Loucy (cell line): ENCODE data around the gene PLCL1.

Experiments
- H2AFZ ChIP-seq: fragments of 200-600 bp; sonication (generic); 2 replicates; pipeline ENCODE4 v1.6.0; 2016; ENCODE audit warnings: antibody characterized with exemption, mild to moderate bottlenecking, low read length, moderate library complexity
- H3F3A ChIP-seq: fragments of 200-600 bp; 2 replicates; pipeline ENCODE4 v1.6.0; 2016; ENCODE audit warnings: antibody characterized with exemption, low read depth, mild to moderate bottlenecking
- H3K27me3 ChIP-seq: fragments of 200-600 bp; sonication (generic); 2 replicates; pipeline ENCODE4 v1.6.1; 2014; ENCODE audit warnings: low read length, mild to moderate bottlenecking; ENCODE audit not compliant: insufficient read depth, poor library complexity, severe bottlenecking
- H3K36me3 ChIP-seq: fragments of 200-600 bp; sonication (generic); 2 replicates; pipeline ENCODE4 v1.6.1; 2016; ENCODE audit warnings: low read length; ENCODE audit not compliant: insufficient read depth
- H3K4me1 ChIP-seq: fragments of 200-600 bp; sonication (generic); 2 replicates; pipeline ENCODE4 v1.5.1; 2014; ENCODE audit warnings: low read length, mild to moderate bottlenecking; ENCODE audit not compliant: insufficient read depth, poor library complexity, severe bottlenecking
- H3K4me2 ChIP-seq: fragments of 200-600 bp; sonication (generic); 2 replicates; pipeline ENCODE4 v1.6.0; 2014; ENCODE audit warnings: antibody characterized with exemption, low read length, low read depth, mild to moderate bottlenecking; ENCODE audit not compliant: poor library complexity, severe bottlenecking
- H3K4me3 ChIP-seq: fragments of 200-600 bp; sonication (generic); 2 replicates; pipeline ENCODE4 v1.5.1; 2014; ENCODE audit warnings: low read length, mild to moderate bottlenecking, mixed read lengths; ENCODE audit not compliant: poor library complexity, severe bottlenecking
- H3K79me2 ChIP-seq: fragments of 200-600 bp; sonication (generic); 2 replicates; pipeline ENCODE4 v1.6.1; 2014; ENCODE audit warnings: low read length; ENCODE audit not compliant: insufficient read depth
- H3K9ac ChIP-seq: fragments of 200-600 bp; sonication (generic); 2 replicates; pipeline ENCODE4 v1.6.0; 2014; ENCODE audit warnings: mild to moderate bottlenecking, low read depth, low read length, moderate library complexity; ENCODE audit not compliant: poor library complexity, severe bottlenecking
- H3K9me2 ChIP-seq: fragments of 200-600 bp; sonication (generic); replicated peaks from 2 replicates; pipeline ENCODE4 v1.6.1; 2016; ENCODE audit warnings: low read depth, low read length, mixed read lengths
- H3K9me3 ChIP-seq: fragments of 200-600 bp; sonication (generic); 2 replicates; pipeline ENCODE4 v1.6.1; 2014; ENCODE audit warnings: mild to moderate bottlenecking, antibody characterized with exemption, low read length, low read depth; ENCODE audit not compliant: insufficient read depth
- H4K20me1 ChIP-seq: fragments of 200-600 bp; sonication (generic); 2 replicates; pipeline ENCODE4 v1.6.0; 2014; ENCODE audit warnings: antibody characterized with exemption, low read length, mild to moderate bottlenecking; ENCODE audit not compliant: insufficient read depth, poor library complexity, severe bottlenecking
- EZH2phosphoT487 ChIP-seq: fragments of 200-600 bp; IDR thresholded peaks from 2 replicates; pipeline ENCODE4 v1.6.1; 2018; ENCODE audit warnings: antibody characterized with exemption, mild to moderate bottlenecking, moderate library complexity, borderline replicate concordance
- TF ChIP-seq, protein P1 (sequence below): fragments of 200-600 bp; sonication (generic); conservative IDR thresholded peaks from 2 replicates; pipeline ENCODE4 v1.5.1; 2014; ENCODE audit warnings: mild to moderate bottlenecking, antibody characterized with exemption, low read length

Gene PLCL1

DNA sequence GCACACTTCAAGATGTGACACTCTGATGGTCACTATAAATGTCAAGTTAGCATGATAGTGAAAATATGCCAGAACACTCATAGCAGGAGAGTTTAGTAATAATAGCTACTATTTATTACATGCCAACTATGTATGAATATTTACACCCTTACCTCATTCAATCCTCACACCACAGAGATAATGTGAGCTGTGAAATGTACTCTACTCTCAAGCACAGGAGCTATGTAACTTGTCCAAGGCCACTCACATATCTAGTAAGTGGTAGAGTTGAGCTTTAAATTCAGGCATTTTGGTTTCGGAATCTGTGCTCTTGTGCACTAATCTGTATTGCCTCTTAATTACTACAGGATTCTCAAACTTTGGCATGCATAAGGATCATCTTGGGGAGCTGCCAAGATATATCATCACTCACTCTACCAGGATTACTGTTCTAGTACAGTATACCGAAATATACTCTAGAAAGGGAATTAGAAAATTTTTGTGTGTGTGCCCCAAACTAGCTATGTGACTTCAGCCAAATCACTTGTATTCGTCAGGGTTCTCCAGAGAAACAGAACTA is 154.3 kb downstream of the PLCL1 start:
- H2AFZ ChIP-seq: no peak overlapping the region
- peaks cover 13% of the 10 kb centered on the region for H3K4me1 ChIP-seq
- no peaks in the 10 kb centered on the region for H4K20me1 ChIP-seq
- no peaks in the 10 kb centered on the region for H3K9me3 ChIP-seq
- no peaks in the 10 kb centered on the region for H3K9me2 ChIP-seq
- H3K27me3 ChIP-seq: no peaks in the 10 kb centered on the region
- no peak overlapping the region for H3K4me2 ChIP-seq
- H3K36me3 ChIP-seq: no peaks in the 10 kb centered on the region
- peaks cover 6% of the 10 kb centered on the region; the same call in 1 of the 2 replicates for H3F3A ChIP-seq
- TF ChIP-seq, protein P1, sequence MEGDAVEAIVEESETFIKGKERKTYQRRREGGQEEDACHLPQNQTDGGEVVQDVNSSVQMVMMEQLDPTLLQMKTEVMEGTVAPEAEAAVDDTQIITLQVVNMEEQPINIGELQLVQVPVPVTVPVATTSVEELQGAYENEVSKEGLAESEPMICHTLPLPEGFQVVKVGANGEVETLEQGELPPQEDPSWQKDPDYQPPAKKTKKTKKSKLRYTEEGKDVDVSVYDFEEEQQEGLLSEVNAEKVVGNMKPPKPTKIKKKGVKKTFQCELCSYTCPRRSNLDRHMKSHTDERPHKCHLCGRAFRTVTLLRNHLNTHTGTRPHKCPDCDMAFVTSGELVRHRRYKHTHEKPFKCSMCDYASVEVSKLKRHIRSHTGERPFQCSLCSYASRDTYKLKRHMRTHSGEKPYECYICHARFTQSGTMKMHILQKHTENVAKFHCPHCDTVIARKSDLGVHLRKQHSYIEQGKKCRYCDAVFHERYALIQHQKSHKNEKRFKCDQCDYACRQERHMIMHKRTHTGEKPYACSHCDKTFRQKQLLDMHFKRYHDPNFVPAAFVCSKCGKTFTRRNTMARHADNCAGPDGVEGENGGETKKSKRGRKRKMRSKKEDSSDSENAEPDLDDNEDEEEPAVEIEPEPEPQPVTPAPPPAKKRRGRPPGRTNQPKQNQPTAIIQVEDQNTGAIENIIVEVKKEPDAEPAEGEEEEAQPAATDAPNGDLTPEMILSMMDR: no peak
- TF ChIP-seq EZH2phosphoT487: no peak
- no peak overlapping the region for H3K9ac ChIP-seq
- no peaks in the 10 kb centered on the region for H3K79me2 ChIP-seq
- H3K4me3 ChIP-seq: no peak overlapping the region

DNA sequence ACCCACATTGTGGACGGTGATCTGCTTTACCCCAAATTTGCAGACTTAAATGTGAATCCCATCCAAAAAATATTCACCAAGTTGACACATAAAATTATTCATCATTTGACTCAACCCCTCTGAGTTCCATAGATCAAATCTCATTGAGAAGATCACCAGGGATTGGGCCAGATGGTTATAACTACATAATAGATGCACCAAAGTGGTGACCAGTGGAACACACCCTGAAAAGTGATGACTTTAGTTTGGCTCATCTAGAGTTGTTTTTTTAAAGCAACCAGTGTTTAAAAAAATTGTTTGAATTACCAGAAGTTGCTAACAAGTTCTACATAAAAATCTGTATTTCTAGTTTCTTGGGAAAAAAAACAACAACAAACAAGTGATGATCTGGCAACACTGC is 155.0 kb downstream of the PLCL1 start:
- Histone ChIP-seq H3K4me1 (peaks cover 8% of the 10 kb centered on the region), H3K9ac (no peak overlapping the region), H3F3A (peaks cover 5% of the 10 kb centered on the region; the same call in 1 of the 2 replicates), H3K79me2 (no peaks in the 10 kb centered on the region), H3K9me2 (no peaks in the 10 kb centered on the region), H3K27me3 (no peaks in the 10 kb centered on the region), H3K36me3 (no peaks in the 10 kb centered on the region), H3K9me3 (no peaks in the 10 kb centered on the region), H4K20me1 (no peaks in the 10 kb centered on the region), H3K4me3 (no peak overlapping the region), H3K4me2 (no peak overlapping the region), H2AFZ (no peak overlapping the region)
- TF ChIP-seq, protein P1: no peak
- no peak for TF ChIP-seq EZH2phosphoT487

DNA sequence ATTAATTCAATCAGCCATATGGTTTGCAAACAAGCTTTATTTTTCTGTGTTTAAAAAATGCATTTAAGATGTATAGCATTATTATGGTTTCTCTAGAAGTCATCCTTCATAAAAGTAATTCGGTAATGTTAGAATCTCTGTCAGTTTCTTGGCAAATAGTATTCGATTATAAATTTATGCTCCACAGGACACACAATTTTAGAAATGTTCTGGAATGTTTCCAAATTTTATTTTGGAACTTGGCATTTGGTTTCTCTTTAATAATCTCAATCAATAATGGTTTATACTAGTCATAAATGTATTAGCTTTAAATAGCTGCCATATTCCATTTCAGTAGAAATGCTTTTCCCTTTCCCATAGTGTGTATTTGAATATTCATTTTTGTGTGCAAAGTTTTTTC is 156.4 kb downstream of the PLCL1 start:
- no peaks in the 10 kb centered on the region for H3F3A ChIP-seq
- H3K27me3 ChIP-seq: no peaks in the 10 kb centered on the region
- no peaks in the 10 kb centered on the region for H4K20me1 ChIP-seq
- H3K9me2 ChIP-seq: no peaks in the 10 kb centered on the region
- H3K9me3 ChIP-seq: 0 out of 2 replicates have a peak, but pooled peaks cover 3% of the 10 kb centered on the region
- no peak overlapping the region for H3K4me2 ChIP-seq
- no peak overlapping the region for H2AFZ ChIP-seq
- TF ChIP-seq, protein P1: no peak
- TF ChIP-seq EZH2phosphoT487: no peak
- H3K4me3 ChIP-seq: no peak overlapping the region
- H3K9ac ChIP-seq: no peak overlapping the region
- no peaks in the 10 kb centered on the region for H3K4me1 ChIP-seq
- no peaks in the 10 kb centered on the region for H3K79me2 ChIP-seq
- H3K36me3 ChIP-seq: no peaks in the 10 kb centered on the region
